Superior temporal gyrus (tissue), 1 donor: Measurements from ENCODE around the gene MDM4.
A peak's percentile ranks its signal among the peaks of the same experiment; 100 is the strongest.
"Not testable (repeated sequence)": the region's sequence is repeated elsewhere in the genome, so short reads cannot be mapped to it uniquely, and the experiment has no call there.

Source experiments
- DNase-seq: peaks from one replicate; pipeline ENCODE4 v3.0.0-alpha.2; 2016; ENCODE audit errors: extremely low spot score

MDM4 gene

GRCh38 chr1:204562075-204562990 lies 46.1 kb downstream of the MDM4 start:
- DNase-seq: no peak

GRCh38 chr1:204563307-204563706 lies 47.1 kb downstream of the MDM4 start:
- DNase-seq: no peak

- no peak for DNase-seq
Observed at GRCh38 chr1:204563780-204564179, 47.6 kb downstream of the MDM4 start.

GRCh38 chr1:204564835-204565234 lies 48.6 kb downstream of the MDM4 start:
- DNase-seq: no peak

- peak; percentile 87 for DNase-seq
Observed at GRCh38 chr1:204565617-204566582, 49.7 kb downstream of the MDM4 start.

- no peak for DNase-seq
Observed at GRCh38 chr1:204566583-204566955, 50.4 kb downstream of the MDM4 start.

- no peak for DNase-seq
Observed at GRCh38 chr1:204567071-204567470, 50.9 kb downstream of the MDM4 start.

GRCh38 chr1:204568576-204569315 lies 52.5 kb downstream of the MDM4 start:
- no peak for DNase-seq

GRCh38 chr1:204569478-204569877 lies 53.3 kb downstream of the MDM4 start:
- no peak for DNase-seq

GRCh38 chr1:204570021-204570420 lies 53.8 kb downstream of the MDM4 start:
- DNase-seq: not testable (repeated sequence)

- no peak for DNase-seq
Observed at GRCh38 chr1:204571128-204571527, 54.9 kb downstream of the MDM4 start.

- DNase-seq: no peak
Observed at GRCh38 chr1:204571631-204572030, 55.4 kb downstream of the MDM4 start.

GRCh38 chr1:204572923-204573922 lies 57.0 kb downstream of the MDM4 start:
- no peak for DNase-seq

GRCh38 chr1:204574016-204574864 lies 58.0 kb downstream of the MDM4 start:
- no peak for DNase-seq

- DNase-seq: no peak
Observed at GRCh38 chr1:204574865-204575163, 58.6 kb downstream of the MDM4 start.

- DNase-seq: no peak
Observed at GRCh38 chr1:204575221-204576190, 59.3 kb downstream of the MDM4 start.

- DNase-seq: no peak
Observed at GRCh38 chr1:204576422-204576821, 60.2 kb downstream of the MDM4 start.

- no peak for DNase-seq
Observed at GRCh38 chr1:204577794-204578478, 61.7 kb downstream of the MDM4 start.
